Activated CD4-positive, alpha-beta T cell treated with anti-CD3 and anti-CD28 coated beads, Interleukin-2, amount 50 U/mL, for 1 hour (primary cell): ENCODE data around the gene CASQ1.
A peak's percentile ranks its signal among the peaks of the same experiment; 100 is the strongest.

ENCODE experiments used
- DNase-seq: peaks from one replicate; pipeline ENCODE4 v3.0.0-alpha.2; 2020

Gene CASQ1

GRCh38 chr1:160169553-160170399 is 20.6 kb upstream of the CASQ1 start:
- no peak for DNase-seq

GRCh38 chr1:160171354-160171753 is 19.0 kb upstream of the CASQ1 start:
- no peak for DNase-seq

- no peak for DNase-seq
Observed at GRCh38 chr1:160171980-160172379, 18.4 kb upstream of the CASQ1 start.

- no peak for DNase-seq
Observed at GRCh38 chr1:160177231-160177630, 13.1 kb upstream of the CASQ1 start.

- no peak for DNase-seq
Observed at GRCh38 chr1:160177667-160178066, 12.7 kb upstream of the CASQ1 start.

GRCh38 chr1:160178731-160179130 is 11.6 kb upstream of the CASQ1 start:
- no peak for DNase-seq

- DNase-seq, result no peak
Observed at GRCh38 chr1:160179336-160179735, 11.0 kb upstream of the CASQ1 start.

- no peak for DNase-seq
Observed at GRCh38 chr1:160186246-160186645, 4.1 kb upstream of the CASQ1 start.

- no peak for DNase-seq
Observed at GRCh38 chr1:160186729-160187128, 3.6 kb upstream of the CASQ1 start.

- DNase-seq, result no peak
Observed at GRCh38 chr1:160187407-160187806, 3.0 kb upstream of the CASQ1 start.

- DNase-seq, result no peak
Observed at GRCh38 chr1:160188341-160188740, 2.0 kb upstream of the CASQ1 start.

GRCh38 chr1:160191756-160192155 is 1.4 kb downstream of the CASQ1 start:
- no peak for DNase-seq

- DNase-seq, result no peak
Observed at GRCh38 chr1:160192234-160192633, 1.9 kb downstream of the CASQ1 start.

- DNase-seq, result peak; percentile 85
Observed at GRCh38 chr1:160193091-160193819, 2.9 kb downstream of the CASQ1 start.

GRCh38 chr1:160193832-160194736 is 3.7 kb downstream of the CASQ1 start:
- no peak for DNase-seq

GRCh38 chr1:160194737-160195059 is 4.3 kb downstream of the CASQ1 start:
- no peak for DNase-seq

GRCh38 chr1:160196143-160196542 is 5.8 kb downstream of the CASQ1 start:
- DNase-seq, result no peak

- DNase-seq, result no peak
Observed at GRCh38 chr1:160197231-160197630, 6.9 kb downstream of the CASQ1 start.

- DNase-seq, result no peak
Observed at GRCh38 chr1:160200786-160201185, 10.4 kb downstream of the CASQ1 start.

- no peak for DNase-seq
Observed at GRCh38 chr1:160204526-160205241, 14.3 kb downstream of the CASQ1 start.

- peak; percentile 68 for DNase-seq
Observed at GRCh38 chr1:160205242-160206035, 15.1 kb downstream of the CASQ1 start, which contains the start of gene PEA15. PEA15 (plus strand) TSS chr1:160205384; CDS start chr1:160211545, 6,161 bp downstream.

- DNase-seq, result peak; percentile 45
Observed at GRCh38 chr1:160206036-160206389, 15.6 kb downstream of the CASQ1 start.
